ENCODE data around the gene FARS2. TPM values are rescaled to one million over a fixed set of nuclear protein-coding genes. Genes with fewer than 3 reads are reported as not detected.

The FARS2 gene
- total RNA-seq, 1 donor from 2014 or later, result 21.9 TPM

GRCh38 chr6:5744497-5744896 lies 483.2 kb downstream of the FARS2 start:
- no peaks in the 10 kb centered on the region for H3K27me3 Mint-ChIP-seq
- no peak overlapping the region for H3K4me3 Mint-ChIP-seq
- TF ChIP-seq CTCF (conservative IDR thresholded peaks at IDR 0.05), result no peak
- no peaks in the 10 kb centered on the region for H3K4me1 Mint-ChIP-seq (ENCODE audit: unreplicated experiment)
- H3K27ac Mint-ChIP-seq, result no peak overlapping the region
- H3K9me3 Mint-ChIP-seq, result no peaks in the 10 kb centered on the region
- no peak for DNase-seq (ENCODE audit: extremely low spot score, unreplicated experiment)
- H3K36me3 Mint-ChIP-seq, result no peaks in the 10 kb centered on the region

- Mint-ChIP-seq H3K36me3 (no peaks in the 10 kb centered on the region), H3K27ac (no peak overlapping the region), H3K4me1 (ENCODE audit: unreplicated experiment) (no peaks in the 10 kb centered on the region), H3K27me3 (no peaks in the 10 kb centered on the region), H3K4me3 (no peak overlapping the region), H3K9me3 (no peaks in the 10 kb centered on the region)
- TF ChIP-seq CTCF (conservative IDR thresholded peaks at IDR 0.05), result no peak
- DNase-seq (ENCODE audit: extremely low spot score, unreplicated experiment), result no peak
Observed at GRCh38 chr6:5745081-5745480, 483.8 kb downstream of the FARS2 start.

- Mint-ChIP-seq H3K36me3 (no peaks in the 10 kb centered on the region), H3K4me3 (no peak overlapping the region), H3K27ac (no peak overlapping the region), H3K27me3 (no peaks in the 10 kb centered on the region), H3K4me1 (ENCODE audit: unreplicated experiment) (no peaks in the 10 kb centered on the region), H3K9me3 (no peaks in the 10 kb centered on the region)
- TF ChIP-seq CTCF (conservative IDR thresholded peaks at IDR 0.05), result no peak
- DNase-seq (ENCODE audit: extremely low spot score, unreplicated experiment), result no peak
Observed at GRCh38 chr6:5746053-5746758, 484.9 kb downstream of the FARS2 start.

- Mint-ChIP-seq H3K27ac (no peak overlapping the region), H3K4me3 (no peak overlapping the region), H3K36me3 (no peaks in the 10 kb centered on the region), H3K9me3 (no peaks in the 10 kb centered on the region), H3K27me3 (no peaks in the 10 kb centered on the region), H3K4me1 (ENCODE audit: unreplicated experiment) (peaks cover 4% of the 10 kb centered on the region)
- no peak for DNase-seq (ENCODE audit: extremely low spot score, unreplicated experiment)
- no peak for TF ChIP-seq CTCF (conservative IDR thresholded peaks at IDR 0.05)
Observed at GRCh38 chr6:5746759-5747130, 485.4 kb downstream of the FARS2 start.

GRCh38 chr6:5747379-5747778 lies 486.1 kb downstream of the FARS2 start:
- H3K4me1 Mint-ChIP-seq (ENCODE audit: unreplicated experiment), result peaks cover 10% of the 10 kb centered on the region
- no peak overlapping the region for H3K27ac Mint-ChIP-seq
- no peaks in the 10 kb centered on the region for H3K9me3 Mint-ChIP-seq
- no peak for TF ChIP-seq CTCF (conservative IDR thresholded peaks at IDR 0.05)
- DNase-seq (ENCODE audit: extremely low spot score, unreplicated experiment), result no peak
- no peak overlapping the region for H3K4me3 Mint-ChIP-seq
- no peaks in the 10 kb centered on the region for H3K27me3 Mint-ChIP-seq
- no peaks in the 10 kb centered on the region for H3K36me3 Mint-ChIP-seq
